OCI-LY1 (cell line): ENCODE data around the gene LDLRAD4.

Experiments used
- H2AFZ ChIP-seq: fragments of 200-600 bp; sonication (generic), shearing (Covaris generic); 2 replicates; pipeline ENCODE4 v1.6.0; 2014; ENCODE audit warnings: antibody characterized with exemption, mild to moderate bottlenecking, low read length
- H3F3A ChIP-seq: fragments of 200-600 bp; sonication (generic), shearing (Covaris generic); 2 replicates; pipeline ENCODE4 v1.6.0; 2014; ENCODE audit warnings: mild to moderate bottlenecking, antibody characterized with exemption, low read length, moderate library complexity; ENCODE audit not compliant: insufficient read depth
- H3K27ac ChIP-seq: fragments of 200-600 bp; sonication (generic); 2 replicates; pipeline ENCODE4 v1.5.1; 2014; ENCODE audit warnings: low read length, mixed run types, mild to moderate bottlenecking, low read depth; ENCODE audit not compliant: poor library complexity, severe bottlenecking
- H3K27me3 ChIP-seq: fragments of 200-600 bp; sonication (generic); 2 replicates; pipeline ENCODE4 v1.6.0; 2014; ENCODE audit warnings: antibody characterized with exemption, mild to moderate bottlenecking, low read length, moderate library complexity; ENCODE audit not compliant: insufficient read depth
- H3K36me3 ChIP-seq: fragments of 200-600 bp; sonication (generic); 2 replicates; pipeline ENCODE4 v1.6.1; 2014; ENCODE audit warnings: mild to moderate bottlenecking, antibody characterized with exemption, low read length, moderate library complexity, mixed read lengths; ENCODE audit not compliant: insufficient read depth
- H3K4me1 ChIP-seq: fragments of 200-600 bp; sonication (generic); 2 replicates; pipeline ENCODE4 v1.5.1; 2014; ENCODE audit warnings: mild to moderate bottlenecking, low read length, moderate library complexity; ENCODE audit not compliant: insufficient read depth, severe bottlenecking
- H3K4me2 ChIP-seq: fragments of 200-600 bp; sonication (generic), shearing (Covaris generic); 2 replicates; pipeline ENCODE4 v1.6.1; 2014; ENCODE audit warnings: low read length
- H3K4me3 ChIP-seq: fragments of 200-600 bp; sonication (generic); 2 replicates; pipeline ENCODE4 v1.5.1; 2014; ENCODE audit warnings: low read length, low read depth, mild to moderate bottlenecking, mixed read lengths; ENCODE audit not compliant: poor library complexity, severe bottlenecking
- H3K79me2 ChIP-seq: fragments of 200-600 bp; shearing (Covaris generic); 2 replicates; pipeline ENCODE4 v1.6.1; 2016; ENCODE audit warnings: mixed run types, low read length, mixed read lengths; ENCODE audit not compliant: insufficient read depth
- H3K9ac ChIP-seq: fragments of 200-600 bp; sonication (generic), shearing (Covaris generic); 2 replicates; pipeline ENCODE4 v1.6.1; 2014; ENCODE audit warnings: mild to moderate bottlenecking, low read length, mixed read lengths
- H3K9me2 ChIP-seq: fragments of 200-600 bp; sonication (generic), shearing (Covaris generic); 2 replicates; pipeline ENCODE4 v1.6.1; 2014; ENCODE audit warnings: low read depth, mild to moderate bottlenecking, low read length, mixed read lengths
- H3K9me3 ChIP-seq: fragments of 200-600 bp; shearing (Covaris generic); 2 replicates; pipeline ENCODE4 v1.6.1; 2014; ENCODE audit warnings: low read length, mixed read lengths
- H4K20me1 ChIP-seq: fragments of 200-600 bp; sonication (generic), shearing (Covaris generic); 2 replicates; pipeline ENCODE4 v1.6.0; 2016; ENCODE audit warnings: mild to moderate bottlenecking, low read length; ENCODE audit not compliant: insufficient read depth
- EZH2 ChIP-seq: fragments of 200-600 bp; sonication (generic), shearing (Covaris generic); IDR thresholded peaks from 2 replicates; pipeline ENCODE4 v1.8.0; 2017; ENCODE audit warnings: borderline replicate concordance, mixed run types, mild to moderate bottlenecking, antibody characterized with exemption, low read length, moderate library complexity, mixed read lengths
- TF ChIP-seq, protein P1 (sequence below): fragments of 200-600 bp; sonication (generic), shearing (Covaris generic); IDR thresholded peaks from 2 replicates; pipeline ENCODE4 v1.5.1; 2017; ENCODE audit warnings: mild to moderate bottlenecking, antibody characterized with exemption, low read length, moderate library complexity, mixed read lengths

The LDLRAD4 gene

DNA sequence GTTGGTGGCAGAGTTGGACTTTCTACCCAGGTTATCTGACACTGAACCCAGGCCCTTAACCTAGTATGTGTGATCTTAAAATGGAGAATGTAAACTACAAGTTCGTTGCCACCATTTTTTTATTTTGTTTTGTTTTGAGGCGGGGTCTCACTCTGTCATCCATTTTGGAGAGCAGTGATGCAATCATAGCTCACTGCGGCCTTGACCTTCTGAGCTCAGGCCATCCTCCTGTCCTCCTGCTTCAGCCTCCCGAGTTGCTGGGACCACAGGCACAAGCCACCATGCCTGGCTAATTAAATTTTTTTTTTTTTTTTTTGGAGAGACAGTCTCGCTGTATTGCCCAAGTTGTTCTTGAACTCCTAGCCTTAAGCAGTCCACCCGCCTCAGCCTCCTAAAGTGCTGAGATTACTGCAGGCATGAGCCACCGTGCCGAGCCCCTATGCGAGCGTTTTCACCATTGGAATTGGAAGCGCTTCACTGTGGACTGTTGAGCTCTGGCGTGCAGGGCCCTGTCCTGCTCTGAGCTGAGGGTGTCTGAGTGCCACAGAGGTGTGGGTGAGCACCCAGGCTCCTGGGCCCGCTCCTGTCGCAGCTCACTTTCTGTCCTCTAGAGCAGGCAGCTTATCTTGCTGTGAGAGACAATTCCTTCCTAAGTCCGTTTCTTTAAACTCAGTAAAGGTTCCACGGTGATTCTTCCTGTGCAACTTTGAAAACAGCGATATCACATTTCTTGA is 186.9 kb downstream of the LDLRAD4 start:
- Histone ChIP-seq H3K4me3 (no peak overlapping the region), H3K79me2 (no peaks in the 10 kb centered on the region), H3F3A (no peaks in the 10 kb centered on the region), H3K27ac (no peak overlapping the region), H3K9me2 (no peaks in the 10 kb centered on the region), H3K4me1 (no peaks in the 10 kb centered on the region), H3K9ac (no peak overlapping the region), H3K27me3 (no peaks in the 10 kb centered on the region), H4K20me1 (no peaks in the 10 kb centered on the region), H3K36me3 (no peaks in the 10 kb centered on the region), H2AFZ (no peak overlapping the region), H3K9me3 (no peaks in the 10 kb centered on the region), H3K4me2 (no peak overlapping the region)
- TF ChIP-seq, protein P1, sequence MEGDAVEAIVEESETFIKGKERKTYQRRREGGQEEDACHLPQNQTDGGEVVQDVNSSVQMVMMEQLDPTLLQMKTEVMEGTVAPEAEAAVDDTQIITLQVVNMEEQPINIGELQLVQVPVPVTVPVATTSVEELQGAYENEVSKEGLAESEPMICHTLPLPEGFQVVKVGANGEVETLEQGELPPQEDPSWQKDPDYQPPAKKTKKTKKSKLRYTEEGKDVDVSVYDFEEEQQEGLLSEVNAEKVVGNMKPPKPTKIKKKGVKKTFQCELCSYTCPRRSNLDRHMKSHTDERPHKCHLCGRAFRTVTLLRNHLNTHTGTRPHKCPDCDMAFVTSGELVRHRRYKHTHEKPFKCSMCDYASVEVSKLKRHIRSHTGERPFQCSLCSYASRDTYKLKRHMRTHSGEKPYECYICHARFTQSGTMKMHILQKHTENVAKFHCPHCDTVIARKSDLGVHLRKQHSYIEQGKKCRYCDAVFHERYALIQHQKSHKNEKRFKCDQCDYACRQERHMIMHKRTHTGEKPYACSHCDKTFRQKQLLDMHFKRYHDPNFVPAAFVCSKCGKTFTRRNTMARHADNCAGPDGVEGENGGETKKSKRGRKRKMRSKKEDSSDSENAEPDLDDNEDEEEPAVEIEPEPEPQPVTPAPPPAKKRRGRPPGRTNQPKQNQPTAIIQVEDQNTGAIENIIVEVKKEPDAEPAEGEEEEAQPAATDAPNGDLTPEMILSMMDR, result no peak
- TF ChIP-seq EZH2, result no peak

DNA sequence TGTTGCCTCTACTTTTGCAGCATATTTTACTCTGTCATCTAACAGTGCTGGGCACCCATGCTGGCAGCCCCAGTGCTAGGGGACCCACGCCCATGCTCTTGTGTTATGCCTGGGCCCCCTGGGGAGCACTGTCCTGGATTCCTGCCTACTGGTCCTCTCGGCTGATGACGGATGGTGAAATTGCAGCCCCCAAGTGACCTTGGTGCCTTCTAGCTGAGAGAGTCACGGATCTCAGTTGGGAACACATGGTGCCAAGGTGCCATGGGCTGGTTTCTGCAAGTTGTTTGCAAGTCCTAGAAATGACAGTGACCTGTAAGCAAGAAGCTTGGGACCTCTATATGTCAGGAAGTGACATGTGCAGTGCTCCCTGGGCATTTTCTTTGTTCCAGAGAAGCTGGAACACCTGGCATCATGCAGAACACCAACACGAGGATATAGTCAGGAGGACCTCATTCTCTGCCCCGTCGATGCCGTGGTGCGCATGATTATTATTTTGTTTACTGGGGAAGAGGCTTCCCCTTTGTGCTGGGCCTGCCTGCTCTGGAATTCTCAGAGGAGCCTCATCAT is 187.6 kb downstream of the LDLRAD4 start:
- Histone ChIP-seq H3K27ac (no peak overlapping the region), H3K36me3 (no peaks in the 10 kb centered on the region)

DNA sequence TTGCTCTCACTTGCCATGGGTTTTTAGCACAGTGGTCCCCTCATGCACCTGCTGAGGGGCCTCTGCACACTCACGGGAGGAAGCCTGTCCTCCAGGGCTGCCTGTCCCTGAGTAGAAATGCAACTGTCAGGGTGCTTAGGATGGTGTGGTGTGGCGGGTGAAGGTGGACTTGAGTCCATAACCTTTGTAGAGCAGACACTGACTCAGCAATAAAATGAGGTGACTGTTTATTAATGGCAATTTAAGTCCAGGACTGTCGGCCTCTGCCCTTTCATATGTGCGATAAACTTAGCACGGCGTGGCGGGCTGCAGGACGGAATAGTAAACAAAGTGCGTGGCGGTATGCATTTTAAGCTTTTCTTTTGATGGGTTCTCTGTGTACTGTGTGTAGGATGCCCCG is 188.2 kb downstream of the LDLRAD4 start:
- Histone ChIP-seq H3K4me2 (no peak overlapping the region), H3K9ac (no peak overlapping the region), H3K79me2 (no peaks in the 10 kb centered on the region), H3K4me3 (no peak overlapping the region), H2AFZ (no peak overlapping the region), H3F3A (no peaks in the 10 kb centered on the region), H3K4me1 (no peaks in the 10 kb centered on the region), H3K27me3 (no peaks in the 10 kb centered on the region), H3K9me2 (no peaks in the 10 kb centered on the region), H3K27ac (no peak overlapping the region), H4K20me1 (no peaks in the 10 kb centered on the region), H3K9me3 (peaks cover 2% of the 10 kb centered on the region), H3K36me3 (no peaks in the 10 kb centered on the region)
- TF ChIP-seq, protein P1, result no peak
- TF ChIP-seq EZH2, result no peak

More for the DNA sequence above, 187.6 kb downstream of the LDLRAD4 start:
- no peaks in the 10 kb centered on the region for H3K27me3 ChIP-seq
- no peaks in the 10 kb centered on the region for H3K4me1 ChIP-seq
- H2AFZ ChIP-seq, result no peak overlapping the region
- no peaks in the 10 kb centered on the region for H3K79me2 ChIP-seq
- H3K9me2 ChIP-seq, result no peaks in the 10 kb centered on the region
- H4K20me1 ChIP-seq, result no peaks in the 10 kb centered on the region
- no peak overlapping the region for H3K4me3 ChIP-seq
- H3K9ac ChIP-seq, result no peak overlapping the region
- TF ChIP-seq EZH2, result no peak
- TF ChIP-seq, protein P1, result no peak
- H3F3A ChIP-seq, result no peaks in the 10 kb centered on the region
- H3K9me3 ChIP-seq, result no peaks in the 10 kb centered on the region
- H3K4me2 ChIP-seq, result no peak overlapping the region
